ENCODE results near the gene CDA. TPM values are rescaled to one million over a fixed set of nuclear protein-coding genes. Genes with fewer than 3 reads are reported as not detected.

The CDA gene
- total RNA-seq, 1 experiment from 2014 or later: 0.35 TPM

Other genes with a start within 250 kb of the CDA start
- 2.0 and 2.2 TPM in 2 replicates for gene CAMK2N1, start 102.9 kb upstream of the CDA start, total RNA-seq (2014; rRNA removed; shearing (Covaris generic))
- gene MUL1, start 80.9 kb upstream of the CDA start, total RNA-seq (2014; rRNA removed; shearing (Covaris generic)): 9.7 and 12.0 TPM in 2 replicates
- not detected in 2 replicates for gene FAM43B, start 36.5 kb upstream of the CDA start, total RNA-seq (2014; rRNA removed; shearing (Covaris generic))
- gene PINK1, start 44.4 kb downstream of the CDA start, total RNA-seq (2014; rRNA removed; shearing (Covaris generic)): 6.1 and 6.7 TPM in 2 replicates
- gene DDOST, start 72.3 kb downstream of the CDA start, total RNA-seq (2014; rRNA removed; shearing (Covaris generic)): 275 and 282 TPM in 2 replicates
- gene KIF17, start 128.9 kb downstream of the CDA start, total RNA-seq (2014; rRNA removed; shearing (Covaris generic)): 0.25 and 0.46 TPM in 2 replicates
- gene SH2D5, start 143.6 kb downstream of the CDA start, total RNA-seq (2014; rRNA removed; shearing (Covaris generic)): 0.87 and 0.92 TPM in 2 replicates
- 152 and 154 TPM in 2 replicates for gene HP1BP3, start 198.2 kb downstream of the CDA start, total RNA-seq (2014; rRNA removed; shearing (Covaris generic))